Astrocyte (in vitro differentiated cells and primary cell): ENCODE results near the gene SUMF1. TPM values are rescaled to one million over a fixed set of nuclear protein-coding genes. Genes with fewer than 3 reads are reported as not detected.

ENCODE experiments used
- DNase-seq: peaks from one replicate; pipeline ENCODE4 v3.0.0-alpha.2; 2010; ENCODE audit warnings: low read depth
- FAIRE-seq: peaks from 2 replicates; lab custom pipeline; 2011; peaks lifted over from hg19 to GRCh38; lab: Jason Lieb, UNC
- H2AFZ ChIP-seq: 2 replicates; pipeline ENCODE4 v1.6.0; 2012; ENCODE audit warnings: low read depth, low read length, inconsistent platforms
- H3K27ac ChIP-seq: 2 replicates; pipeline ENCODE4 v1.5.1; 2011; ENCODE audit warnings: low read depth, low read length, inconsistent platforms
- H3K27me3 ChIP-seq: 2 replicates; pipeline ENCODE4 v1.6.0; 2011; ENCODE audit warnings: low read length, inconsistent platforms; ENCODE audit not compliant: insufficient read depth
- H3K36me3 ChIP-seq: 2 replicates; pipeline ENCODE4 v1.5.1; 2011; ENCODE audit warnings: low read length, inconsistent platforms; ENCODE audit not compliant: insufficient read depth
- H3K4me1 ChIP-seq: 2 replicates; pipeline ENCODE4 v1.5.1; 2011; ENCODE audit warnings: low read length, inconsistent platforms; ENCODE audit not compliant: insufficient read depth
- H3K4me2 ChIP-seq: 2 replicates; pipeline ENCODE4 v1.6.0; 2012; ENCODE audit warnings: low read length, inconsistent platforms
- H3K4me3 ChIP-seq: 2 replicates; pipeline ENCODE4 v1.5.1; 2011; ENCODE audit warnings: low read depth, mild to moderate bottlenecking, low read length, inconsistent platforms; ENCODE audit not compliant: insufficient read depth
- H3K79me2 ChIP-seq: 2 replicates; pipeline ENCODE4 v1.6.0; 2012; ENCODE audit warnings: mild to moderate bottlenecking, low read length, inconsistent platforms; ENCODE audit not compliant: insufficient read depth
- H3K9ac ChIP-seq: 2 replicates; pipeline ENCODE4 v1.6.0; 2012; ENCODE audit warnings: mild to moderate bottlenecking, low read length, inconsistent platforms
- H3K9me3 ChIP-seq: 2 replicates; pipeline ENCODE4 v1.5.1; 2012; ENCODE audit warnings: low read depth, mild to moderate bottlenecking, low read length, inconsistent platforms; ENCODE audit not compliant: insufficient read depth
- H4K20me1 ChIP-seq: 2 replicates; pipeline ENCODE4 v1.6.0; 2012; ENCODE audit warnings: low read length, inconsistent platforms; ENCODE audit not compliant: insufficient read depth
- H3K27ac Mint-ChIP-seq: one replicate; pipeline ENCODE4 v1.8.0; 2021; ENCODE audit warnings: mild to moderate bottlenecking, mixed read lengths; ENCODE audit not compliant: unreplicated experiment
- H3K27me3 Mint-ChIP-seq: one replicate; pipeline ENCODE4 v1.8.0; 2021; ENCODE audit warnings: low read depth, mixed read lengths; ENCODE audit not compliant: unreplicated experiment
- H3K36me3 Mint-ChIP-seq: one replicate; pipeline ENCODE4 v1.8.0; 2021; ENCODE audit warnings: low read depth, mixed read lengths; ENCODE audit not compliant: unreplicated experiment
- H3K4me1 Mint-ChIP-seq: one replicate; pipeline ENCODE4 v1.8.0; 2021; ENCODE audit warnings: low read depth, mixed read lengths; ENCODE audit not compliant: unreplicated experiment
- H3K4me3 Mint-ChIP-seq: one replicate; pipeline ENCODE4 v1.8.0; 2021; ENCODE audit warnings: mild to moderate bottlenecking, moderate library complexity, mixed read lengths; ENCODE audit not compliant: unreplicated experiment
- H3K9me3 Mint-ChIP-seq: one replicate; pipeline ENCODE4 v1.8.0; 2021; ENCODE audit warnings: mild to moderate bottlenecking, mixed read lengths; ENCODE audit not compliant: unreplicated experiment
- CTCF ChIP-seq: IDR thresholded peaks from 2 replicates; pipeline ENCODE4 v1.5.1; 2011; ENCODE audit warnings: low read depth, mild to moderate bottlenecking, inconsistent platforms, low read length, moderate library complexity; ENCODE audit not compliant: insufficient read depth
- EZH2 ChIP-seq: IDR thresholded peaks from 2 replicates; pipeline ENCODE4 v1.6.1; 2012; ENCODE audit warnings: mild to moderate bottlenecking, low read length, inconsistent platforms; ENCODE audit not compliant: insufficient read depth
- total RNA-seq: library from RNA; stranded (reverse); gene quantifications from 2 replicates; pipeline ENCODE4 v1.2.1, GENCODE V29; 2021

The SUMF1 gene
- total RNA-seq, 1 donor from 2014 or later: 17.4 TPM

DNA sequence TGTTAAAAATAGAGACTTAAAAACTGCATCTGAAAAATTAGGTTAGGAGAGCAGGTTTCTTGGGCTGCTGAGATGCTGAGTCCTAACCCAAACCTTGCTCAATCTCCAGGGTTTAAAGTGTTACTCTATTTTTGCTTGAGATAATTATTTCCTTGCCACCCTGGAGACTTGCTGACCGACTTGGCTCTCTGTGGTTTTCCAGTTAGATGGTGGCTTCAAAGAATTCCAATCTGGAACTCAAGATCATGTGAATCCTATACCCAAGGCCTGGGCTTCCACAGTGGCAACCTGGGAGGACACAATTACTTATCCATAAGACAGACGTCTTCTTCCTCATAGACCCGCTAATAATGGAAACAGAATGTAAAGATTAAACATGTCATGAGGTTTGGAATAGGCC lies 47.7 kb downstream of the SUMF1 start:
- peaks cover 15% of the 10 kb centered on the region for H3K4me1 ChIP-seq
- H2AFZ ChIP-seq: no peak overlapping the region
- no peak overlapping the region for H3K4me3 ChIP-seq
- no peaks in the 10 kb centered on the region for H3K79me2 ChIP-seq
- H3K9me3 ChIP-seq: no peaks in the 10 kb centered on the region
- H3K36me3 ChIP-seq: no peaks in the 10 kb centered on the region
- no peak for DNase-seq
- no peak overlapping the region for H3K9ac ChIP-seq
- no peaks in the 10 kb centered on the region for H4K20me1 ChIP-seq
- Mint-ChIP-seq H3K27ac (no peak overlapping the region), H3K27me3 (no peaks in the 10 kb centered on the region), H3K36me3 (no peaks in the 10 kb centered on the region), H3K9me3 (no peaks in the 10 kb centered on the region), H3K4me3 (no peak overlapping the region), H3K4me1 (peaks cover 8% of the 10 kb centered on the region)
- TF ChIP-seq EZH2 (no peak), CTCF (no peak)
- no peak for FAIRE-seq
- H3K27me3 ChIP-seq: no peaks in the 10 kb centered on the region
- H3K4me2 ChIP-seq: no peak overlapping the region
- no peak overlapping the region for H3K27ac ChIP-seq

GRCh38 chr3:4418156-4418555 lies 48.9 kb downstream of the SUMF1 start:
- H3K27ac ChIP-seq: no peak overlapping the region

More at GRCh38 chr3:4418156-4418555, 48.9 kb downstream of the SUMF1 start:
- FAIRE-seq: no peak
- no peak for DNase-seq
- H2AFZ ChIP-seq: no peak overlapping the region
- no peak overlapping the region for H3K4me2 ChIP-seq
- H3K4me3 ChIP-seq: no peak overlapping the region
- H3K4me1 Mint-ChIP-seq: peaks cover 8% of the 10 kb centered on the region
- no peaks in the 10 kb centered on the region for H3K9me3 ChIP-seq
- H3K27me3 ChIP-seq: no peaks in the 10 kb centered on the region
- no peaks in the 10 kb centered on the region for H4K20me1 ChIP-seq
- H3K9me3 Mint-ChIP-seq: no peaks in the 10 kb centered on the region
- H3K27me3 Mint-ChIP-seq: no peaks in the 10 kb centered on the region
- TF ChIP-seq CTCF: no peak
- no peak for TF ChIP-seq EZH2
- no peaks in the 10 kb centered on the region for H3K36me3 Mint-ChIP-seq
- no peaks in the 10 kb centered on the region for H3K79me2 ChIP-seq
- H3K4me1 ChIP-seq: peaks cover 15% of the 10 kb centered on the region
- no peak overlapping the region for H3K27ac Mint-ChIP-seq
- no peak overlapping the region for H3K4me3 Mint-ChIP-seq
- no peak overlapping the region for H3K9ac ChIP-seq
- no peaks in the 10 kb centered on the region for H3K36me3 ChIP-seq
